Neural cell (in vitro differentiated cells): ENCODE measurements around the gene B4GALT1.

ENCODE experiments used
- CTCF ChIP-seq: fragments of 450-650 bp; IDR thresholded peaks from 2 replicates; pipeline ENCODE4 v1.5.1; 2014; ENCODE audit warnings: antibody characterized with exemption, mild to moderate bottlenecking, moderate library complexity; ENCODE audit not compliant: poor library complexity, severe bottlenecking
- EP300 ChIP-seq: fragments of 450-650 bp; conservative IDR thresholded peaks from 2 replicates; pipeline ENCODE4 v1.6.1; 2014; ENCODE audit warnings: antibody characterized with exemption, mild to moderate bottlenecking, moderate library complexity; ENCODE audit not compliant: poor library complexity, severe bottlenecking
- EZH2 ChIP-seq: fragments of 200-600, 300-800 bp; shearing (Covaris generic), sonication (generic); IDR thresholded peaks from 2 replicates; pipeline ENCODE4 v1.6.1; 2014; ENCODE audit warnings: antibody characterized with exemption, low read length, borderline replicate concordance, mild to moderate bottlenecking; ENCODE audit not compliant: insufficient read depth, poor library complexity, severe bottlenecking
- MXI1 ChIP-seq: fragments of 450-650 bp; conservative IDR thresholded peaks from 2 replicates; pipeline ENCODE4 v1.6.1; 2014; ENCODE audit warnings: antibody characterized with exemption, mild to moderate bottlenecking; ENCODE audit not compliant: poor library complexity, severe bottlenecking
- POLR2AphosphoS5 ChIP-seq: IDR thresholded peaks from 2 replicates; pipeline ENCODE4 v1.6.1; 2012
- RAD21 ChIP-seq: fragments of 450-650 bp; conservative IDR thresholded peaks from 2 replicates; pipeline ENCODE4 v1.6.1; 2014; ENCODE audit warnings: antibody characterized with exemption, mild to moderate bottlenecking, moderate library complexity
- SMC3 ChIP-seq: fragments of 450-650 bp; conservative IDR thresholded peaks from 2 replicates; pipeline ENCODE4 v1.6.1; 2014; ENCODE audit warnings: antibody characterized with exemption, mild to moderate bottlenecking, moderate library complexity; ENCODE audit not compliant: poor library complexity

- TF ChIP-seq CTCF = no peak
- TF ChIP-seq EZH2 = no peak
- no peak for TF ChIP-seq POLR2AphosphoS5
- no peak for TF ChIP-seq SMC3
- no peak for TF ChIP-seq RAD21
- TF ChIP-seq MXI1 = no peak
- TF ChIP-seq EP300 = no peak
Measured at GRCh38 chr9:33123407-33124031, 43.6 kb downstream of the B4GALT1 start.
